Bronchial epithelial cell (primary cell): ENCODE results near the gene CDHR4. TPM values are rescaled to one million over a fixed set of nuclear protein-coding genes. Genes with fewer than 3 reads are reported as not detected.
"Not testable (repeated sequence)": the region's sequence is repeated elsewhere in the genome, so short reads cannot be mapped to it uniquely, and the experiment has no call there.

ENCODE experiments used
- DNase-seq: peaks from one replicate; pipeline ENCODE4 v3.0.0-alpha.2; 2010; ENCODE audit warnings: low read depth
- FAIRE-seq: peaks from 2 replicates; lab custom pipeline; 2011; peaks lifted over from hg19 to GRCh38; lab: Jason Lieb, UNC
- H3K27me3 ChIP-seq: 2 replicates; pipeline ENCODE4 v1.5.1; 2011; ENCODE audit warnings: low read length; ENCODE audit not compliant: control insufficient read depth, insufficient read depth
- H3K36me3 ChIP-seq: 2 replicates; pipeline ENCODE4 v1.5.1; 2011; ENCODE audit warnings: low read length; ENCODE audit not compliant: control insufficient read depth, insufficient read depth
- H3K4me3 ChIP-seq: 2 replicates; pipeline ENCODE4 v1.5.1; 2011; ENCODE audit warnings: mild to moderate bottlenecking, low read depth, low read length, control low read depth
- total RNA-seq: library from RNA; depleted of rRNA; stranded (reverse); fragments of >200 nt; gene quantifications from 2 replicates; pipeline ENCODE4 v1.2.1, GENCODE V29; 2014
- TF ChIP-seq, protein P1 (sequence below): IDR thresholded peaks from 2 replicates; pipeline ENCODE4 v1.5.1; 2011; ENCODE audit warnings: mild to moderate bottlenecking, moderate library complexity, low read length, control low read depth, inconsistent platforms; ENCODE audit not compliant: insufficient read depth, severe bottlenecking

Gene CDHR4
- total RNA-seq, 1 donor from 2014 or later = not detected

DNA sequence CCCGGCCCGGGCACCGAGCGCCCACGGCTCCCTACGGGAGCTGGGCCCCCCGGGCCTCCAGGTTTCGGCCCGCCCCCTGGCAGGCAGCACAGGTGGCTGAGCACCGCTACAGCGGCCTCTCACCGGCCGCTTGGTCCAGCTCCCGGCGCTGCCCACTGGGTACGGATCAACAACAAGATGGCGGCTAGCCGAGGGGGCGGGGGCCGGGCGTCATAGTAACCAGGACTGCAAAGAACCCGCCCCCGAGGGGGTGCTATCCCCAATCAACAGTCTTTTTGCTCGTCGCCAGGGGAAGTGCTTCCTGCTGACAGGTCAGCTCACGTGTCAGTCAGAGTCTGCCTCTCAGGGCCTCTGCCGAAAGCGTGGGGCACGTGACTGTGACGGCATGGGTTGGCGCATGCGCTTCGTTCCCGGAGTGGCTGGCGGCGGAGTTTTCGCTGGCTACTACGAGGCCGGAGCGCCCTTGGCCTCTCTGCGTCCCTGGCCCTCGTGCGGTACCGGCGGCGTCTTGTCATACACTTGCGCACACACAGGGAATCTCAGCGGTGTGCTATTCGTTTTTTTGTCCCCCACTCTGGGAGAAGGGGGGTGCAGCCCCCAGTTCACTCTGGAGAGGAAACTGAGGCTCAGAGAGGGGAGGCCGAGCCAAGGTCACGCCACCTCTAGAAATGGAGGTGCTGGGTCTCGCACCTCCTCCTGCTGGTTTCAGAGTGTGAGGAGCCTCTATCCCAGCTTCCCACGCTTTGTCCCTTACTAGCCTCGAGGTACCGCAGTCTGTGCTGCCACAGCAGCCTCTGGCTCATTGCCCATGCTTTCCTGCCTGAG is 13.1 kb downstream of the CDHR4 start, which contains the start of gene IP6K1:
Gene IP6K1, minus strand, starts transcription at position 186 of the 825 bp plus-strand sequence. CDS start 38,502 bp downstream, outside the sequence.
- peaks cover 2% of the 10 kb centered on the region for H3K36me3 ChIP-seq
- TF ChIP-seq, protein P1, sequence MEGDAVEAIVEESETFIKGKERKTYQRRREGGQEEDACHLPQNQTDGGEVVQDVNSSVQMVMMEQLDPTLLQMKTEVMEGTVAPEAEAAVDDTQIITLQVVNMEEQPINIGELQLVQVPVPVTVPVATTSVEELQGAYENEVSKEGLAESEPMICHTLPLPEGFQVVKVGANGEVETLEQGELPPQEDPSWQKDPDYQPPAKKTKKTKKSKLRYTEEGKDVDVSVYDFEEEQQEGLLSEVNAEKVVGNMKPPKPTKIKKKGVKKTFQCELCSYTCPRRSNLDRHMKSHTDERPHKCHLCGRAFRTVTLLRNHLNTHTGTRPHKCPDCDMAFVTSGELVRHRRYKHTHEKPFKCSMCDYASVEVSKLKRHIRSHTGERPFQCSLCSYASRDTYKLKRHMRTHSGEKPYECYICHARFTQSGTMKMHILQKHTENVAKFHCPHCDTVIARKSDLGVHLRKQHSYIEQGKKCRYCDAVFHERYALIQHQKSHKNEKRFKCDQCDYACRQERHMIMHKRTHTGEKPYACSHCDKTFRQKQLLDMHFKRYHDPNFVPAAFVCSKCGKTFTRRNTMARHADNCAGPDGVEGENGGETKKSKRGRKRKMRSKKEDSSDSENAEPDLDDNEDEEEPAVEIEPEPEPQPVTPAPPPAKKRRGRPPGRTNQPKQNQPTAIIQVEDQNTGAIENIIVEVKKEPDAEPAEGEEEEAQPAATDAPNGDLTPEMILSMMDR = no peak
- DNase-seq (peak; percentile 99), FAIRE-seq (peak; percentile 86)
- H3K27me3 ChIP-seq = no peaks in the 10 kb centered on the region
- peak within 1 kb of the TSS; percentile 91 for H3K4me3 ChIP-seq

DNA sequence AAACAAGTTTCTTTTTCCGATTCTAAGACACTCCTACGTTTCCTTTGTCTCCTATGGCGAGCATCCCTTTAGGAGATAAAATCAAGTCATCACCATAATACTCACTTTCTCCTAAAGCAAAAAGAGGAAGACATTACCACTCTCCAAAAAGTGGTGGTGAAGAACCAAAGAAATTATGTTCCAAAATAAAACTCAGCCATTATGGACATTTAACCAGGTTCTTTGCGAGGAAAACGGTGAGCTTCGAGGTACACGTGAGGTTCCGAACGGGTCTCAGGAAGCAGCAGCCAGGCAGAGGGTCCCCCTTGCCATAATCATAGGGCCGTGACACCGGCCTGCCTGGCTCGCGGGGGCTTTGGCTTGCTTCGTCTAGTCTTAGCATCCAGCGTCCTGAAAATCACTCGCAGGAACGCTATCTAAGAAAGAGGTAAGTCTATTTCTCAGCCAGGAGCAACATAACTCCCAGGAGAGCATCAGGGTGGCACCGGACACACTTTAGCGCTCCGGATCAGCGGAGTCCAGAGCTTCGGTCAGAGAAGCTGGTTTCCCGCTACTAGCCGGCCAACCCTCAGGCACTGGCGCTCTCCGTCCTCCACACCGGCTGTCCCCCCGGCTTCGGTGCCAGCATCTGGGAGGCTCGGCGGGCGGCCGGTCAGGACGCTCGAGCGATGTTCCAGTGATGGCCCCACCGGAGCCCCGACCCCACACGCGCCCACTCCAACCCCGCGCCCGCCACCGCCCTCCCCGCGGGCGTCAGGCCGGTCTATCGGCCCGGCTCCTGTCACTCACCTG is 13.9 kb downstream of the CDHR4 start:
- no peak for DNase-seq
- Histone ChIP-seq H3K36me3 (peaks cover 2% of the 10 kb centered on the region), H3K27me3 (no peaks in the 10 kb centered on the region), H3K4me3 (peak overlapping the region; percentile 91)
- peak; percentile 81 for FAIRE-seq
- TF ChIP-seq, protein P1 = no peak

DNA sequence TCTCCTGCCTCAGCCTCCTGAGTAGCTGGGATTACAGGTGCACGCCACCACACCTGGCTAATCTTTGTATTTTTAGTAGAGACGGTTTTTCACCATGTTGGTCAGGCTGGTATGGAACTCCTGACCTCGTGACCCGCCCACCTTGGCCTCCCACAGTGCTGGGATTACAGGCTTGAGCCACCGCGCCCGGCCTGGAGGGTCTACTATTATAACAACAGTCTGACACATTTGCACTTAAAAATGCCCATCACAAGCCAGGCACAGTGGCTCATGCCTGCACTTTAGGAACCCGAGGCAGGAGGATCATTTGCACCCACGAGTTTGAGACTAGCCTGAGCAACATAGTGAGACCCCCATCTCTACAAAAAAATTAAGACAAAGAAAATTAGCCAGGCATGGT is 17.4 kb downstream of the CDHR4 start:
- not testable (repeated sequence) for H3K4me3 ChIP-seq, FAIRE-seq, H3K36me3 ChIP-seq, H3K27me3 ChIP-seq, DNase-seq

DNA sequence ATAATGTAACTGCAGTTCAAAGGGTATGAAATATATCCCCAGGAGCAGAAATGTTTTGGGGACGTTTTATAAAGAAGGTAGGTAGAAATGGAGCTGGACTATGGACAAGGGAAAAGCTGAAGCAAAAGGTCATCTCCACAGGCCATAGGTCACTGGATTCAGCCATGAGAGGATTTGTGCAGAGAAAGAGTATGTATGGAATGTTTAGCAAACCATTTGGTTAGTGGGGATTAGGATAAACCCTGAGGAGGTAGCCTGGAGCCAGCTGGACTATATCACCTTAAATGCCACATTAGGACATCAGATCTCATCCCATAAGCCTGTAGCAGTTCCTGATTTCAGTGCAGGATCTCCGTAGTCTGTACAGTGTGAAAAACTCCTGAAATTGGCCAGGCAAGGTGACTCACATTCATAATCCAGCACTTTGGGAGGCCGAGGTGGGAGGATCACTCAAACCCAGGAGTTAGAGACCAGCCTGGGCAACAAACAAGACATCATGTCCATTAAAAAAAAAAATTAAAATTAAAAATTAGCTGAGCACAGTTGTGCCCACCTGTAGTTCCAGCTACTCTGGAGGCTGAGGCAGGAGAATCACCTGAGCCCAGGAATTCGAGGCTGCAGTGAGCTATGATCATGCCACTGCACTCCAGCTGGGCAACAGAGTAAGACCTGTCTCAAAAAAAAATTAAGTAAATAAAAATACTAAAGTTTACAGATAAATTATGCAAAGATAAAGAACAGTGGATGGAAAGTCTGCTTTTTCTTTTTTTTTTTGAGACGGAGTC is 18.1 kb downstream of the CDHR4 start:
- FAIRE-seq (no peak), DNase-seq (no peak)
- no peak overlapping the region for H3K4me3 ChIP-seq
- no peaks in the 10 kb centered on the region for H3K27me3 ChIP-seq
- H3K36me3 ChIP-seq = peaks cover 2% of the 10 kb centered on the region
- TF ChIP-seq, protein P1 = no peak

DNA sequence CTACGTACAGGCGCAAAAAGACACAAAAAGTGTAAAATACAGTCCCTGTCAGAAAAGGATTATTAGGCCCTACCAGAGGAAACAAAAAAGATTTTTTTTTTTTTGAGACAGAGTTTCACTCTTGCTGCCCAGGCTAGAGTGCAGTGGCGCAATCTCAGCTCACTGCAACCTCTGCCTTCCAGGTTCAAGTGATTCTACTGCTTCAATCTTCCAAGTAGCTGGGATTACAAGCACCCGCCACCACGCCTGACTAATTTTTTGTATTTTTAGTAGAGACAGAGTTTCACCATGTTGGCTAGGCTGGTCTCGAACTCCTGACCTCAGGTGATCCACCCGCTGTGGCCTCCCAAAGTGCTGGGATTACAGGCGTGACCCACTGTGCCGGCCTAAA is 18.7 kb downstream of the CDHR4 start:
- not testable (repeated sequence) for H3K36me3 ChIP-seq, H3K4me3 ChIP-seq, FAIRE-seq, DNase-seq, H3K27me3 ChIP-seq

DNA sequence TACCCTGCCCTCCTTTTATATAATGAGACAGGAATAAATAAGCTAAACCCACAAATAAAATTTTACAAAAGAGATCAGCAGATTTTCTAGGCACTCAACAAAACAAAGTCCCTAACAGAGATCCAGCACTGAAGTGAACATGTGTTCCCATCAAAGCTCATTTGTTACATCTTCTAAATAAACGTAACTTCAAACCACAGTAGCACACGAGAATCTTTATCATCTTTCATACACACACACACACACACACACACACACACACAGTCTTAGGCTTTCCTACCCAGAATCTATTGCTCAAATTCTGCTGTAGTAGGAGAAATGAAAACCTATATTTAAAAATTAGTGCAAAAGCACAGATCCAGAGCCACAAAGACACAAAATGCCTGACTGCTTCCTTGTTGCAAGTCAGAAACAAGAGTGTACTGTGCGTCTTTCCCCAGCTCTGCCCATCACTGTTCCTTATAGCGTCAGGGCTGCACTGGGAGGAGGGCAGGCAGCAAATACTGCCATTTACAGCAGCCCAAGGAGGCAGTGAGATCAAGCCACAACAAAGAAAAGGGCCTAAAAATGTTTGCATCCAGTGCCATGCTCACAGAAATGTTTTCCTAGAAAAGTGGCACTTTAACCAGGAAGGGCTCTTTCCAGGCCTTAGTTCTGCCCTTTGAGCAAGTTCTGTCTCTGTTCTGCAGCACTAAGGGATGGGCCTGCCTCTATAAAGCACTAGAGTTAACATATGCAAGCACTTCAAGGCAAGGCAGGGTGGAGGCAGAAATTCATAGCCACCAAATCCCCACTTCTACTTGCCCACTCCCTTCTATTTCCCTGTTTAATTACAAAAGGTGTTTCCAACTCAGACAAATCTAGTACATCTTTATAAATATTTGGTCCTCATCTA is 19.3 kb downstream of the CDHR4 start:
- TF ChIP-seq, protein P1 = no peak
- H3K4me3 ChIP-seq = no peak overlapping the region
- no peak for FAIRE-seq
- H3K27me3 ChIP-seq = no peaks in the 10 kb centered on the region
- peaks cover 2% of the 10 kb centered on the region for H3K36me3 ChIP-seq
- DNase-seq = no peak
